Measurements from ENCODE around the gene RNF220. TPM values are rescaled to one million over a fixed set of nuclear protein-coding genes. Genes with fewer than 3 reads are reported as not detected.

The RNF220 gene
- total RNA-seq, 1 donor from 2014 or later, result 74.3 TPM

GRCh38 chr1:44572572-44572879 is 167.5 kb downstream of the RNF220 start:
- no peak for DNase-seq (ENCODE audit: extremely low read depth, low read depth, low spot score)

DNA sequence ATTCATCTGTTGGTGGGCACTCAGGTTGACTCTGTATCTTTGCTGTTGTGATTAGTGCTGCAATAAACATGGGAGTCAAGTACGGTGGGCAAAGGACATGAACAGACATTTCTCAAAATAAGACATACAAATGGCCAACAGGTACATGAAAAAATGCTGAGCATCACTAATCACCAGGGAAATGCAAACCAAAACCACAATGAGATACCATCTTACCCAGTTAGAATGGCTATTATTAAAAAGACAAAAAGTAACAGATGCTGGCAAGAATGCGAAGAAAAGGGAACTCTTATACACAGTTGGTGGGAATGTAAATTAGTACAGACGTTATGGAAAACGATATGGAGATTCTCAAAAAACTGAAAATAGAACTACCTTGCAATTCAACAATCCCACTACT is 170.3 kb downstream of the RNF220 start:
- no peak for DNase-seq (ENCODE audit: extremely low read depth, low read depth, low spot score)

- no peak for DNase-seq (ENCODE audit: extremely low read depth, low read depth, low spot score)
These were observed 171.5 kb downstream of the RNF220 start for GRCh38 chr1:44576456-44577150.

GRCh38 chr1:44581205-44581604 is 176.2 kb downstream of the RNF220 start:
- DNase-seq (ENCODE audit: extremely low read depth, low read depth, low spot score), result no peak

DNA sequence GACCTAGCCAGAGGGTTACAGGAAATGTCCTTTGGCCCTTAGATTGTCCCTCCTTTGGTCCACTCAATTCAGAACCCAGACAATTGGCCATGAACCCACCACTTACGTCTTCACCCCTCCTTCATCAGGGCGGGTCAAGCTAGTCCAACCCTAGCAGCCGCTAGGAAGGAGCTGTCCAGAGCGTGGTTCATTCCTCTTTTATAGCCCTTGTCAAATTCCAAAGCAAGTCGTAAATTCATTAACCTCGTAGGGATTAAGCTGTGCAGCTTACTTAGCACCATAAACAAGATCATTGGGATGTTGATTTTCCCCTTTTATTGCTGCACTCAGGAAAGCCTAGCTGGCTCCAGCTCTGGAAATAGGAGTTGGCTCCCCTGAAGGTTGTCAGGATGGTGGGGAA is 179.1 kb downstream of the RNF220 start:
- no peak for DNase-seq (ENCODE audit: extremely low read depth, low read depth, low spot score)

DNA sequence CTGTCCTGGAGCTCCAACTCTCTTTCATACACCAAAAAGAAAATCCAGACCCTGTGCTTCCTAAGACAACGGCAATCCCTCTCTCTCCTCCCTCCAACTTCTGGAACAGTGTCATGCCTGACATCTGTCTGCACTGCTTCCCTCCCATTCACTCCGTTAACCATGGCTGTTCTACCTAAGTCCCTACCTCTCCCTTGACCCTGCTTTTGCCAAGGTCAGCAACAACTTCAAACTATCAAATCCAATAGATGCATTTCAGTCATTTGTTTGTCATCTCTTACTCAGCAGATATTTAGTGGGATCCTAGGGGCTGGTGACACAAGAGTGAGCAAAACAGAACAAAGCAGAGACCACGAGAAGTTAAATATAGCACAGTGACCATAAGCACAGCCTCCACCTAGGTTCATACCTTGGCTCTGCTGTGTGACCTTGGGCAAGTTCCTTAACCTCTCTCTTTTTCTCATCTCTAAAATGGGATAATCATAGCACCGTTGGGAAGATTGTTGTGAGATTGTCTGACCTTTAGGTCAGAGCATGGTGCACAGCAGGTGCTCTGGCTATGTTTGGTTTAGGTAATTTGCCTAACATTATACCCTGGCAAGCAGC is 180.4 kb downstream of the RNF220 start:
- no peak for DNase-seq (ENCODE audit: extremely low read depth, low read depth, low spot score)

GRCh38 chr1:44587796-44588460 is 182.9 kb downstream of the RNF220 start:
- no peak for DNase-seq (ENCODE audit: extremely low read depth, low read depth, low spot score)

GRCh38 chr1:44588551-44589210 is 183.6 kb downstream of the RNF220 start:
- DNase-seq (ENCODE audit: extremely low read depth, low read depth, low spot score), result no peak

GRCh38 chr1:44590475-44590874 is 185.4 kb downstream of the RNF220 start:
- no peak for DNase-seq (ENCODE audit: extremely low read depth, low read depth, low spot score)

DNA sequence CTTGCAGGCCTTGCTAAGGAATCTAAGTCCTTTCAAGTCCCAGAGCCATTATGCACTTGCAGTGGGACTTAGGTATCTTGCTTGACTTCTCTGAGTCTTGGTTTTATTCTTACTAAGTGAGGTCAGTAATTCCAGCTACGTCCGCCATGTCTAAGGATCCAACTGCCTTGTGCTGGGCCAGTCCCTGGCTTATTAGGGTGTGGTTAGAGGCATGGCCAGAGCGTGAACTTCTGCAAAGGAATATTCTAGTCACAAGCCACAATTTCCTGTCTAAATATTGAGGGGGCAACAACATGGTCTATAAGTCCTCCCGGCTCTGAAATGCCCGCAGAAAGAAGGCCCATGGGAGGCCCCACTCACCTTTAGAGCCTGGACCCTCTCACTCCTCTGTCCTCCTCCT is 186.3 kb downstream of the RNF220 start:
- DNase-seq (ENCODE audit: extremely low read depth, low read depth, low spot score), result no peak

GRCh38 chr1:44592208-44593145 is 187.4 kb downstream of the RNF220 start:
- DNase-seq (ENCODE audit: extremely low read depth, low read depth, low spot score), result no peak

DNA sequence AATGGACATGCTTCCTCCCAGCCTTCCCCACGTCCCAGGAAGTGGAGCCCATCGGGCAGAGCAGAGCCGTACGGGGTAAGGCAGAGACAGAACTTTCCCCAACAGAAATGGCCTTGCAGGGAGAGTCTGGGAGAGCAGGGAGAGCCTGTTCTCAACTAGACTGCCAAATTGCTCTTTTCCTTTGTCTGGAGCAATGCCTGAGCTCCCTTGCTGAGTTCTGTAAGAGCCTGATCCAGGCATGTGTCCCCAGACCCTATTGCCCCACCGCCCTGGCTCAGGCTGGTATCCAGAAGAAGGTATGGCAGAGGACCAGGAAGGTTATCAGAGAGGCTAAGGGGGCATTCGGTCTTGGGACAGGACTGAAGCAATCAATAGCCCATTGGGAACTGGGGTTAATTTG is 189.3 kb downstream of the RNF220 start:
- no peak for DNase-seq (ENCODE audit: extremely low read depth, low read depth, low spot score)

DNA sequence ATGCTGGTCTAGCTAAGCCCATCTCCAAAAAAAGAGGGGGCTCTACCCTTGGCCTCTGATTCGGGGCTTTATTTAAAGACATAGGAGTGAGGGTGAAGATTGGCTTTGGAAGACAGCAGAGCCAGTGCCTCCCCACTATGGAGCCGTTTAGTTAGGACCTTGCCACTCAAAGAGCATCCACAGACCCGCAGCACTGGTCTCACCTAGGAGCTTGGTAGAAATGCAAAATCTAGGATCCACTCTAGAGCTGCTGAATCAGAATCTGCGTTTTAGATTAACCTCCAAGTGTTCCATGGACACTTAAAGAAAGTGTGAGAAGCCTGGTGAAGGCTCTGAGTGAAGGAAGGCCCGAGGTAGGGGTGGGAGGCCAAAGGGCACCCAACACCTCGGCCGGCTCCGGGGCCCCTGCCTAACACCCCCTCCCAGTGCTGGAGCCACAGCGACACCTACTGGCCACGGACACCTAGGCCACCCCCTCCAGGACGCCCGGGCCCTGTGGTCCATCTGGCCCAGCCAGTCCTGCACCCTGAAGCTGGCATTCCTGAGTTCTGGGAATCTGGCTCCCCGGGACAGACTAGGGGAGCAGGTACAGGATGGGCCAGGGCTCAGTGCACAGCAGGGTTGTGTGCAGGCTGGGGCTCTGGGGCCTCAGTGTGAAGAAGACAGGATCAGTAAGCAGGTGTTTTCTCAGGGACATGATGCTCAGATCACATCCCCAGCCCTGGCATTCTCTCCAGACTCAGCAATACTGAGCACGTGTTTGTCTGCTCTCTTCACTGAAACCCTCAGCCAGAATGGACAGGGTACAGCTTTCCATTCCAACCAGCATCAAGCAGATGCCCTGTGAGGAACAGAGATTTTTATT is 190.0 kb downstream of the RNF220 start:
- no peak for DNase-seq (ENCODE audit: extremely low read depth, low read depth, low spot score)

DNA sequence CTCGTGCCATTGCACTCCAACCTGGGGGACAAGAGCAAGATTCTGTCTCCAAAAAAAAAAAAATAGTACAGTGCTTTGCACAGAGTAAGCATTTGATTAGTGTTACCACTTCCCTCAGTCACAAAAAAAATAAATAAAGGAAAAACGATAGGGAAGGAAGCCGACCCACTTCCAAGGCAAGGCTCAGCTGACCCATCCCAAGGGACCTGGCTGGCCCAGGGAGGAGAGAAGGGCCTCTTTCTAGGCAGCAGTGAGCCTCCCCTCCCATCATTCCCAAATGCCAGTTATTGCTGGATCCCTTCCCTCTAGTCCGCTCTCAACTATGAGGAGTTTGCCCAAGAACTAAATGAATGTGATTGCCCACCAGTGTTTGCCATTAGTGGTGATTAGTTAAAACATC is 191.5 kb downstream of the RNF220 start:
- no peak for DNase-seq (ENCODE audit: extremely low read depth, low read depth, low spot score)

- DNase-seq (ENCODE audit: extremely low read depth, low read depth, low spot score), result no peak
These were observed 193.1 kb downstream of the RNF220 start for GRCh38 chr1:44598167-44598566.

DNA sequence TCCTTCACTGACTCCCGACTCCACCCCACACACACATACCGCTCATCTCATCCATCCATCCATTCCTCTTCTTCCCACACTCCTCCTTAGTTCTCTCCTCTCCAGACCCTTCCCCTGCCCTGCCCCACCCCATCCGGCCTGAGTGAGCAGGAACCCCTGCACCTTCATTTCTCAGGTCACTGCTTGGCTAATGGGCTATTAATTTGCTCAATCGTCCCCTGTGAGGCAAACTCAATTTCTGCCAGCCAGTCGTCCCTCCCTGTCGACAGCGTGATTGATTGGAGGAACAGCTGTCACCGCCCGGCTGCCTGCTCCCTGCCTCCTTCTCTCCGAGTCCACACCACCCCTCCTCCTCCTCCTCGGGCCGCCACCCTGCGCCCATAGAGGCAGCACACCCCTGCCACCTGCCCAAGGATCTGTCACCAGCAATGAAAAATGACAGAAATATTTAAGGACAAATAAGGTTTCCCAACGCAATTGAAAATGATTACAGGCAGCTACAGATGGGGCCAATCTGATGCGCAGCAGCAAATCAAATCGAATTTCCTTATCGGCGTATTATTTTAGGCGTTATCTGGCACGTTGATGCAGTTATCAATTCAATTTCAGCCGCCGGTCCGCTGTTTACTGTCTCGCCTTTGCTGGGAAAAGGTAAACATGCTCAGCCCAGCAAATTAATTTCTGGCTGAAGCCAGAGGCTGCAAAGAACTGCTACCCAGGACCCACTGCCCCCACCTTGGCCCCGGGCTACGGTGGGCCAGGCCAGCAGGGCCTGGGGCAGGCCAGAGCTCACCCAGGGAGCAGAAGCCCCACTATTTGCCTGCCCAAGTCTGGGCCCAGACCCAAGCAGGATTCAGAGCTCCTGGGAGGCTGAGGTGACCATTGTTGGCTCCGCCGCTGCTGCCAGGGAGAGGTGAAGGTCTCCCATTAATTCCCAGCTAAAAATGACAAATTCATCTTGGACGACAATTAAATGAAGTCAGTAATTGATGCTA is 197.9 kb downstream of the RNF220 start:
- DNase-seq (ENCODE audit: extremely low read depth, low read depth, low spot score), result no peak

DNA sequence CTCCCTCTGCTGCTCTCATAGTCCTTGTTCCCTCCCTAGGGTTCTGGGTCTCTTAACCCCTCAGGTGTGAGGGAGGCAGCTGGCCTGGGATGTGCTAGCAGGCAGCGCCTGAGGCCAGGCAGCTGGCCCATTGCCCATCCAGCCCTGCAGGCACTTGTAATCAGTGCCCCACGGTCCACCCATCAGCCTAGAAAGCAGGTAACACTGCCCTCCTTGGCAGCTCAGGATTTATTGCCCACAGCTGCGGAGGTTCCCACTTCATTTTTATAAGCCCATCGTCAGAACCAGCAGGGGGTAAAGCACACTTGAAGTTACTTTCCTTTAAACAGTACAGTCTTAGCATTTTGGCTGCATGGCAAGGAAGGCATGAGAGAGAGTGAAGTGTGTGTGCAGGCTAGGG is 198.7 kb downstream of the RNF220 start:
- DNase-seq (ENCODE audit: extremely low read depth, low read depth, low spot score), result no peak

- no peak for DNase-seq (ENCODE audit: extremely low read depth, low read depth, low spot score)
These were observed 199.3 kb downstream of the RNF220 start for GRCh38 chr1:44604157-44604955.

Data from glomerular endothelial cell (primary cell).